GM21737 (cell line): Measurements from ENCODE around the gene AIP.

Source experiments
- ATAC-seq: cut with Tn5 transposase; IDR thresholded peaks from one replicate; pipeline ENCODE4 v1.9.1; 2021; ENCODE audit warnings: mild to moderate bottlenecking, moderate library complexity; ENCODE audit not compliant: unreplicated experiment

The AIP gene

DNA sequence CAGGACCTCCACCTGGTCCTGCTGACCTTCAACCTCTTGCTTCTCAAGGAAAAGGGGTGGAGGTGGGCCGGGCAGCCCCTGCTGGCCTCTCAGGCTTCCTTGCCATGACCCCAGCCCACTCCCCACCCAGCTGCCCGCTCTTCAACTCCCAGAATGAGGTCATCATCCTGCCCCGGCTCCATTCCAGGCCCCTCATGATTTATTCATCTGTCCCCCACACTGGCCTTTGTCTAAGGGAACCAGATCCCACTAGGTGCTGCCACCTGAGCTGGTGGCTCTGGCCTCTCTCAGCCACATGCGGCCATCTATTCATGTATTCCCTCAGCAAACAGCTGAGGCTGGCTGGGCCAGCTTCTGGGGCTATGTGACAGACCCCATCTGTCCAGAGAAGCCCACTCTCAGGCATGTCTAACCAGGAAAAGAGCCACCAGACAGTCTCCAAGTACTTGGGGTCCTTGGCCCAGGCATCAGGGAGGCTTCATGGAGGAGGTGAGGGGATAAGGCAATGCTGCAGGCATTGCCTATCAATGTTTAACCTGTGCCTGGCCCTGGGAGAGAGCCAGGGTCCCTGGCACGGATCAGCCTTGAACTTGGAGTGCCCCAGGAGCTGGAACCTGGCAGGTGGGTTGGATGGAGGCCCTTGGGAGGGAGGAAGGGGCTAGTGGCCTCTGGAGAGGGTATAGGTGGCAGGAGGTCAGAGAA is 42.6 kb downstream of the AIP start:
- no peak for ATAC-seq

GRCh38 chr11:67528376-67528775 is 45.5 kb downstream of the AIP start:
- ATAC-seq = no peak

DNA sequence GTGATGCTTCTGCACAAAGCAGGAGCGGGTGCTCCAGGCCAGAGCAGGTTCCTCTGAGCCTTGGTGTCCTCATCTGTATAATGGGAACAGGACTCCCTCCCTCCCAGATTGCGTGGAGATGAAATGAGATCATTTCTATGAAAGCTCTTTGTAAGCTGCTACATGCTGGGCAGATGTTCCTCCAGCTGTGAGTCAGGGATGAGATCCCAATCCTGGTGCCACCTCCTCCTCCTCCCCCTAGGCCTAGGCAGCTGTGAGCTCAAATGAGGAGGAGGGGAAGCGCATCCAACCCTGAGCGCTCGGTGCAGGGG is 47.4 kb downstream of the AIP start:
- ATAC-seq = no peak

GRCh38 chr11:67532889-67533288 is 50.1 kb downstream of the AIP start:
- ATAC-seq = no peak

DNA sequence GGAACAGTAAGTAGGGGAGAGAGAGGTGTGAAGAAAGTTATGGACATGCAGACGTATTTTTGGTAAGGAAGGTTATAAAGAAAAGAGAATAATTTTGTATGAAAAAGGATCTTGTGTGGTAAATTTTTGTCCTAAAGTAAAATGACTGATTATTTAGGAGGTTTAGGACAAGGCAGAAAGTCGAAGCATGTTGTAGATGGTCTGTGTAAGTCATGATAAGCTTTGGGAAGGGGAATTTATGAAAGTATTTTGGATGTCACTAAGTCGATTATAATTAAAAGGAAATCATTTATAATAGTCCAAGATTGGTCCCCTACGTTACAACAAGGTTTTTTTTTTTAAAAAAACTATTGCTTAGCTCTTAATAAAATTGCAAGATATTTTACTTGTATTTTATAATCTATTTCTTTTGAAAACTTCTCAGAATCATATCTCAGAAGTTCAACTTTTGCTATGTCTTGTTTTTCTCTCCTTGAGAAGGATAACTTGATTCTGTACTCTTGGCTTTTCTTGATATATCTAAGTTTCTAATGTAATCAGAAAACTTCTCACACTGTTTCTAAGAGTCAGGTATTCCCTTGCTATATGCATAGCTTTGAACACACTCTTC is 51.3 kb downstream of the AIP start:
- ATAC-seq = no peak

GRCh38 chr11:67535561-67535960 is 52.7 kb downstream of the AIP start:
- no peak for ATAC-seq

GRCh38 chr11:67538306-67538705 is 55.5 kb downstream of the AIP start:
- ATAC-seq = no peak

DNA sequence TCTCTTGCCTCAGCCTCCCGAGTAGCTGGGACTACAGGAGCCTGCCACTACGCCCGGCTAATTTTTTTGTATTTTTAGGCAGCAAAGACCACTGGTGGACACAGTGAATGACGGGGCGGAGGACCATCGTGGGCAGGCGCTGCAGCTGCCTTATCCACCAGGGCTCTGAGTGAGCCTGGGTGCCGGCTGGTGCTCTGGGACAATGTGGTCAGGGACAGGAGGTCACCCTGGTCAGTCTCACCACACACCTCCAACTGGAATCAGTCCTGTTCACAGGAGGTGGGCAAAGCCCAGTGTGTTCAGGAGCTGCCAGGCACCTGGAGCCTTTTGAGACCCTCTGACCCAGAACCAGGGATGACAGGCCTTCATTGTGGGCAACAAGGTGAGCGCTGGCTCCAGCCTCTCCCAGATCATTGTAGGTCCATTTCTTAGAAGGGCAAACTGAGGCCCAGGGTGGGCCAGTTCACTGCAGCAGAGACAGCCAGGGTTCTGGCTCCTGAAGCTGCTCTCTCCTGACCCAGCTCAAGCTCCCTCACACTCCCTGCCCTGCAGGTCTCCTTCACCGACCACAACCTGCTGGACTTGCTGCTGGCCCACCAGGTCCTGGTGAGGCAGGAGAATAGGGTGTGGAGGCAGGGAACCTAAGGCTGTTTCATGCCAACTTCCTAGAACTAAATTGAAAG is 56.1 kb downstream of the AIP start:
- ATAC-seq = no peak

DNA sequence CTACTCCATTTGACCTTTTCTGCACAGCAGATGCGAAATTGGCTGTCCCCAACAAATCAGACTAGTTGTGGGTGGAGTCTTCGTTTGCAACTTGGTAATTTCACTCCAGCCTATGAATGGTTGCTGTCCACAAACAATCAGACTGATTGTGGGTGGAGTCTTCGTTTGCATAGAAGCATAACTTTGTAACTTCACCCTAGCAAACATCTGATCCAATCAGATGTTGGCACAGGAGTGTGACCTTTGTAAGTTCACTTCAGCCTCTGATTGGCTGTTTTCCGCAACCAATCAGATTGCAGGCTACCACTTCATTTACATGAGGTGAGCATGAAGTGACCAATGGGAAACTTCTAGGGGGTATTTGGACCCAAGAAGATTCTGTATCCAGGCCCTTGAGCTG is 56.7 kb downstream of the AIP start:
- ATAC-seq = no peak
